K562 (cell line): ENCODE results near the gene SLC5A3. TPM values are rescaled to one million over a fixed set of nuclear protein-coding genes. Genes with fewer than 3 reads are reported as not detected.
A peak's percentile ranks its signal among the peaks of the same experiment; 100 is the strongest.

Experiments used
- CBX1 ChIP-seq: sonication (generic); IDR thresholded peaks from 2 replicates; pipeline ENCODE4 v1.6.1; 2016; ENCODE audit warnings: antibody characterized with exemption, low read depth, mild to moderate bottlenecking
- E2F8 ChIP-seq: fragments of 450-650 bp; IDR thresholded peaks from 2 replicates; pipeline ENCODE4 v1.7.1; 2018; ENCODE audit warnings: mild to moderate bottlenecking, low read depth; ENCODE audit not compliant: partially characterized antibody
- GTF2A2 ChIP-seq: IDR thresholded peaks from 2 replicates; pipeline ENCODE4 v1.6.1; 2016; ENCODE audit warnings: mild to moderate bottlenecking, missing genetic modification characterization, missing compliant biosample characterization
- HNRNPK ChIP-seq: fragments of 200-400 bp; formaldehyde crosslinking; IDR thresholded peaks from one replicate; pipeline ENCODE4 v1.6.1; 2018; ENCODE audit warnings: mild to moderate bottlenecking, low read depth, low read length; ENCODE audit not compliant: poor library complexity, severe bottlenecking
- HNRNPL ChIP-seq: fragments of 200-400 bp; formaldehyde crosslinking; IDR thresholded peaks from 2 replicates; pipeline ENCODE4 v1.6.1; 2017; ENCODE audit warnings: low read depth, mild to moderate bottlenecking, low read length
- KDM2B ChIP-seq: fragments of 250-450 bp; sonication (Bioruptor Pico); IDR thresholded peaks from 2 replicates; pipeline ENCODE4 v1.8.0; 2021; ENCODE audit warnings: mild to moderate bottlenecking, moderate library complexity
- PATZ1 ChIP-seq: fragments of 250-450 bp; sonication (Bioruptor Pico); IDR thresholded peaks from 2 replicates; pipeline ENCODE4 v1.5.0; 2020; ENCODE audit warnings: mild to moderate bottlenecking, borderline replicate concordance
- RB1 ChIP-seq: fragments of 450-650 bp; IDR thresholded peaks from 2 replicates; pipeline ENCODE4 v1.6.1; 2017; ENCODE audit warnings: low read depth, mild to moderate bottlenecking
- SMAD4 ChIP-seq: fragments of 250-450 bp; sonication (Bioruptor Pico); conservative IDR thresholded peaks from 2 replicates; pipeline ENCODE4 v1.8.0; 2021; ENCODE audit warnings: inconsistent platforms, mild to moderate bottlenecking, moderate library complexity
- SP1 ChIP-seq: sonication (generic); formaldehyde crosslinking; IDR thresholded peaks from 2 replicates; pipeline ENCODE4 v1.8.1; 2022; ENCODE audit warnings: mild to moderate bottlenecking, missing genetic modification reagents
- polyA plus RNA-seq, 8 experiments: library from polyadenylated mRNA; depleted of rRNA in 4 of 8; stranded (reverse) in 5 of 8; unstranded in 3 of 8; fragments of >200 nt; fragmentation: Nextera tagmentation in 2 of 8; fragmentation: Illumina TruSeq in 1 of 8; extraction: Ambion mirVana in 2 of 8; extraction: Trizol in 1 of 8; gene quantifications; 2 replicates each; pipeline versions ENCODE4 v1.2.1 to v1.2.3, GENCODE V29; 2011 to 2014; ENCODE audit warnings: inconsistent platforms in 1 of 8, missing spikeins in 1 of 8
- total RNA-seq, 7 experiments: library from RNA; depleted of rRNA in 6 of 7; stranded (reverse); fragments of >200 nt in 6 of 7; fragmentation: Illumina TruSeq in 2 of 7; extraction: Trizol in 2 of 7; gene quantifications; 2 replicates each; pipeline versions ENCODE4 v1.2.1 to v1.2.3, GENCODE V29; 2011 to 2021; ENCODE audit warnings: low replicate concordance in 1 of 7
- TF ChIP-seq, protein P1 (sequence below): fragments of 200-600 bp; sonication (generic); IDR thresholded peaks from one replicate; pipeline ENCODE4 v1.6.1; 2012; ENCODE audit warnings: mild to moderate bottlenecking, low read depth, low read length, inconsistent platforms

Gene SLC5A3
- total and polyA plus RNA-seq, 9 of the 15 experiments (the other 6 are each of a cell fraction or from before 2014, with no cell fraction given), result 2.9 to 20.6 (median 9.0) TPM

- TF ChIP-seq PATZ1, result no peak
- TF ChIP-seq CBX1, result no peak
- TF ChIP-seq, protein P1, sequence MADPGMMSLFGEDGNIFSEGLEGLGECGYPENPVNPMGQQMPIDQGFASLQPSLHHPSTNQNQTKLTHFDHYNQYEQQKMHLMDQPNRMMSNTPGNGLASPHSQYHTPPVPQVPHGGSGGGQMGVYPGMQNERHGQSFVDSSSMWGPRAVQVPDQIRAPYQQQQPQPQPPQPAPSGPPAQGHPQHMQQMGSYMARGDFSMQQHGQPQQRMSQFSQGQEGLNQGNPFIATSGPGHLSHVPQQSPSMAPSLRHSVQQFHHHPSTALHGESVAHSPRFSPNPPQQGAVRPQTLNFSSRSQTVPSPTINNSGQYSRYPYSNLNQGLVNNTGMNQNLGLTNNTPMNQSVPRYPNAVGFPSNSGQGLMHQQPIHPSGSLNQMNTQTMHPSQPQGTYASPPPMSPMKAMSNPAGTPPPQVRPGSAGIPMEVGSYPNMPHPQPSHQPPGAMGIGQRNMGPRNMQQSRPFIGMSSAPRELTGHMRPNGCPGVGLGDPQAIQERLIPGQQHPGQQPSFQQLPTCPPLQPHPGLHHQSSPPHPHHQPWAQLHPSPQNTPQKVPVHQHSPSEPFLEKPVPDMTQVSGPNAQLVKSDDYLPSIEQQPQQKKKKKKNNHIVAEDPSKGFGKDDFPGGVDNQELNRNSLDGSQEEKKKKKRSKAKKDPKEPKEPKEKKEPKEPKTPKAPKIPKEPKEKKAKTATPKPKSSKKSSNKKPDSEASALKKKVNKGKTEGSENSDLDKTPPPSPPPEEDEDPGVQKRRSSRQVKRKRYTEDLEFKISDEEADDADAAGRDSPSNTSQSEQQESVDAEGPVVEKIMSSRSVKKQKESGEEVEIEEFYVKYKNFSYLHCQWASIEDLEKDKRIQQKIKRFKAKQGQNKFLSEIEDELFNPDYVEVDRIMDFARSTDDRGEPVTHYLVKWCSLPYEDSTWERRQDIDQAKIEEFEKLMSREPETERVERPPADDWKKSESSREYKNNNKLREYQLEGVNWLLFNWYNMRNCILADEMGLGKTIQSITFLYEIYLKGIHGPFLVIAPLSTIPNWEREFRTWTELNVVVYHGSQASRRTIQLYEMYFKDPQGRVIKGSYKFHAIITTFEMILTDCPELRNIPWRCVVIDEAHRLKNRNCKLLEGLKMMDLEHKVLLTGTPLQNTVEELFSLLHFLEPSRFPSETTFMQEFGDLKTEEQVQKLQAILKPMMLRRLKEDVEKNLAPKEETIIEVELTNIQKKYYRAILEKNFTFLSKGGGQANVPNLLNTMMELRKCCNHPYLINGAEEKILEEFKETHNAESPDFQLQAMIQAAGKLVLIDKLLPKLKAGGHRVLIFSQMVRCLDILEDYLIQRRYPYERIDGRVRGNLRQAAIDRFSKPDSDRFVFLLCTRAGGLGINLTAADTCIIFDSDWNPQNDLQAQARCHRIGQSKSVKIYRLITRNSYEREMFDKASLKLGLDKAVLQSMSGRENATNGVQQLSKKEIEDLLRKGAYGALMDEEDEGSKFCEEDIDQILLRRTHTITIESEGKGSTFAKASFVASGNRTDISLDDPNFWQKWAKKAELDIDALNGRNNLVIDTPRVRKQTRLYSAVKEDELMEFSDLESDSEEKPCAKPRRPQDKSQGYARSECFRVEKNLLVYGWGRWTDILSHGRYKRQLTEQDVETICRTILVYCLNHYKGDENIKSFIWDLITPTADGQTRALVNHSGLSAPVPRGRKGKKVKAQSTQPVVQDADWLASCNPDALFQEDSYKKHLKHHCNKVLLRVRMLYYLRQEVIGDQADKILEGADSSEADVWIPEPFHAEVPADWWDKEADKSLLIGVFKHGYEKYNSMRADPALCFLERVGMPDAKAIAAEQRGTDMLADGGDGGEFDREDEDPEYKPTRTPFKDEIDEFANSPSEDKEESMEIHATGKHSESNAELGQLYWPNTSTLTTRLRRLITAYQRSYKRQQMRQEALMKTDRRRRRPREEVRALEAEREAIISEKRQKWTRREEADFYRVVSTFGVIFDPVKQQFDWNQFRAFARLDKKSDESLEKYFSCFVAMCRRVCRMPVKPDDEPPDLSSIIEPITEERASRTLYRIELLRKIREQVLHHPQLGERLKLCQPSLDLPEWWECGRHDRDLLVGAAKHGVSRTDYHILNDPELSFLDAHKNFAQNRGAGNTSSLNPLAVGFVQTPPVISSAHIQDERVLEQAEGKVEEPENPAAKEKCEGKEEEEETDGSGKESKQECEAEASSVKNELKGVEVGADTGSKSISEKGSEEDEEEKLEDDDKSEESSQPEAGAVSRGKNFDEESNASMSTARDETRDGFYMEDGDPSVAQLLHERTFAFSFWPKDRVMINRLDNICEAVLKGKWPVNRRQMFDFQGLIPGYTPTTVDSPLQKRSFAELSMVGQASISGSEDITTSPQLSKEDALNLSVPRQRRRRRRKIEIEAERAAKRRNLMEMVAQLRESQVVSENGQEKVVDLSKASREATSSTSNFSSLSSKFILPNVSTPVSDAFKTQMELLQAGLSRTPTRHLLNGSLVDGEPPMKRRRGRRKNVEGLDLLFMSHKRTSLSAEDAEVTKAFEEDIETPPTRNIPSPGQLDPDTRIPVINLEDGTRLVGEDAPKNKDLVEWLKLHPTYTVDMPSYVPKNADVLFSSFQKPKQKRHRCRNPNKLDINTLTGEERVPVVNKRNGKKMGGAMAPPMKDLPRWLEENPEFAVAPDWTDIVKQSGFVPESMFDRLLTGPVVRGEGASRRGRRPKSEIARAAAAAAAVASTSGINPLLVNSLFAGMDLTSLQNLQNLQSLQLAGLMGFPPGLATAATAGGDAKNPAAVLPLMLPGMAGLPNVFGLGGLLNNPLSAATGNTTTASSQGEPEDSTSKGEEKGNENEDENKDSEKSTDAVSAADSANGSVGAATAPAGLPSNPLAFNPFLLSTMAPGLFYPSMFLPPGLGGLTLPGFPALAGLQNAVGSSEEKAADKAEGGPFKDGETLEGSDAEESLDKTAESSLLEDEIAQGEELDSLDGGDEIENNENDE, result no peak
- TF ChIP-seq HNRNPL, result no peak
- TF ChIP-seq SP1 (CRISPR knock-in tag), result peak; percentile 79
- TF ChIP-seq HNRNPK, result no peak
- peak; percentile 15; the same call in 1 of the 2 replicates for TF ChIP-seq RB1
- no peak for TF ChIP-seq E2F8
- peak; percentile 60 for TF ChIP-seq SMAD4
- no peak for TF ChIP-seq GTF2A2 (tag)
- TF ChIP-seq KDM2B (CRISPR knock-in tag), result no peak
These were observed 37.3 kb downstream of the SLC5A3 start (continued) for GRCh38 chr21:34110594-34111202.
